GM23338 (cell line): Measurements from ENCODE around the gene UNC5A. TPM values are rescaled to one million over a fixed set of nuclear protein-coding genes. Genes with fewer than 3 reads are reported as not detected.

Source experiments
- ATAC-seq: fragments of 200-7000 bp; cut with Tn5 transposase; 3 replicates; pipeline ENCODE4 v1.9.1; 2020
- DNase-seq: peaks from one replicate; pipeline ENCODE4 v3.0.0-alpha.2; 2015; ENCODE audit warnings: low spot score
- H2AFZ ChIP-seq: fragments of 200-600 bp; sonication (generic); 2 replicates; pipeline ENCODE4 v1.8.0; 2016; ENCODE audit warnings: antibody characterized with exemption, mild to moderate bottlenecking, moderate library complexity
- H3F3A ChIP-seq: fragments of 200-600 bp; sonication (generic); replicated peaks from 2 replicates; pipeline ENCODE4 v1.8.0; 2017; ENCODE audit warnings: antibody characterized with exemption, mixed run types, low read depth
- H3K27ac ChIP-seq: fragments of 200-600 bp; sonication (generic); 2 replicates; pipeline ENCODE4 v1.6.1; 2016; ENCODE audit warnings: low read depth
- H3K27me3 ChIP-seq: fragments of 200-600 bp; sonication (generic); 2 replicates; pipeline ENCODE4 v1.8.0; 2016; ENCODE audit warnings: mild to moderate bottlenecking, mixed run types, moderate library complexity; ENCODE audit not compliant: insufficient read depth
- H3K36me3 ChIP-seq: fragments of 200-600 bp; sonication (generic); 2 replicates; pipeline ENCODE4 v1.8.0; 2016; ENCODE audit warnings: mild to moderate bottlenecking; ENCODE audit not compliant: insufficient read depth
- H3K4me1 ChIP-seq: fragments of 200-600 bp; sonication (generic); 2 replicates; pipeline ENCODE4 v1.8.0; 2016; ENCODE audit warnings: mild to moderate bottlenecking, moderate library complexity; ENCODE audit not compliant: insufficient read depth
- H3K4me2 ChIP-seq: fragments of 200-600 bp; sonication (generic); 2 replicates; pipeline ENCODE4 v1.7.1; 2017; ENCODE audit warnings: mixed run types
- H3K4me3 ChIP-seq: fragments of 200-600 bp; sonication (generic); 2 replicates; pipeline ENCODE4 v1.6.1; 2016; ENCODE audit warnings: mixed run types
- H3K79me2 ChIP-seq: fragments of 200-600 bp; sonication (generic); replicated peaks from 2 replicates; pipeline ENCODE4 v1.8.0; 2017; ENCODE audit warnings: mild to moderate bottlenecking; ENCODE audit not compliant: insufficient read depth
- H3K9me2 ChIP-seq: fragments of 200-600 bp; sonication (generic); 2 replicates; pipeline ENCODE4 v1.8.0; 2017; ENCODE audit not compliant: insufficient read depth
- H4K20me1 ChIP-seq: fragments of 200-600 bp; sonication (generic); replicated peaks from 2 replicates; pipeline ENCODE4 v1.8.0; 2017; ENCODE audit warnings: mild to moderate bottlenecking; ENCODE audit not compliant: insufficient read depth
- H3K27ac Mint-ChIP-seq: 2 replicates; pipeline ENCODE4 v1.8.0; 2020; ENCODE audit warnings: inconsistent platforms, mild to moderate bottlenecking, moderate library complexity, mixed read lengths
- H3K27me3 Mint-ChIP-seq: 3 replicates; pipeline ENCODE4 v1.8.0; 2022; ENCODE audit warnings: low read depth, mild to moderate bottlenecking, moderate library complexity, mixed read lengths, inconsistent platforms; ENCODE audit not compliant: insufficient read depth, poor library complexity
- H3K36me3 Mint-ChIP-seq: 3 replicates; pipeline ENCODE4 v1.8.0; 2021; ENCODE audit warnings: low read depth, mild to moderate bottlenecking, inconsistent platforms, moderate library complexity, mixed read lengths
- H3K4me1 Mint-ChIP-seq: 3 replicates; pipeline ENCODE4 v1.8.0; 2020; ENCODE audit warnings: mild to moderate bottlenecking, inconsistent platforms, mixed read lengths
- H3K4me3 Mint-ChIP-seq: 3 replicates; pipeline ENCODE4 v1.8.0; 2021; ENCODE audit warnings: moderate library complexity, mild to moderate bottlenecking, inconsistent platforms, mixed read lengths
- H3K9me3 Mint-ChIP-seq: 3 replicates; pipeline ENCODE4 v1.8.0; 2020; ENCODE audit warnings: moderate library complexity, mild to moderate bottlenecking, inconsistent platforms, mixed read lengths
- CREB1 ChIP-seq: fragments of 250-450 bp; sonication (Bioruptor Pico); IDR thresholded peaks from 2 replicates; pipeline ENCODE4 v1.5.0; 2020; ENCODE audit warnings: low read depth, mild to moderate bottlenecking, moderate library complexity
- CTCF ChIP-seq, 2 experiments: fragments of 200-600 bp in 1 of 2; sonication (generic) in 1 of 2; conservative IDR thresholded peaks; 2 replicates each; pipeline versions ENCODE4 v1.5.1 to v1.6.1; 2016 to 2017; ENCODE audit warnings: antibody characterized with exemption in 2 of 2, low read depth in 2 of 2, mild to moderate bottlenecking in 2 of 2, moderate library complexity in 1 of 2
- EZH2 ChIP-seq: fragments of 200-600 bp; sonication (generic); IDR thresholded peaks from one replicate; pipeline ENCODE4 v1.8.0; 2017; ENCODE audit warnings: antibody characterized with exemption, mild to moderate bottlenecking, low read depth; ENCODE audit not compliant: unreplicated experiment
- EZH2phosphoT487 ChIP-seq: fragments of 200-600 bp; sonication (generic); IDR thresholded peaks from one replicate; pipeline ENCODE4 v1.8.1; 2018; ENCODE audit warnings: antibody characterized with exemption; ENCODE audit not compliant: unreplicated experiment
- JUNB ChIP-seq: IDR thresholded peaks from one replicate; pipeline ENCODE4 v1.6.1; 2016; ENCODE audit warnings: antibody characterized with exemption; ENCODE audit not compliant: unreplicated experiment
- NANOG ChIP-seq: IDR thresholded peaks from 2 replicates; pipeline ENCODE4 v1.6.1; 2016; ENCODE audit warnings: antibody characterized with exemption, borderline replicate concordance
- POLR2AphosphoS5 ChIP-seq: IDR thresholded peaks from 2 replicates; pipeline ENCODE4 v1.6.1; 2016; ENCODE audit warnings: antibody characterized with exemption, low read depth
- STAT1 ChIP-seq: IDR thresholded peaks from one replicate; pipeline ENCODE4 v1.6.1; 2016; ENCODE audit warnings: antibody characterized with exemption; ENCODE audit not compliant: unreplicated experiment
- ZNF114 ChIP-seq: fragments of 250-450 bp; sonication (Bioruptor Pico); IDR thresholded peaks from 2 replicates; pipeline ENCODE4 v1.5.0; 2020; ENCODE audit warnings: mild to moderate bottlenecking, moderate library complexity
- ZNF331 ChIP-seq: fragments of 250-450 bp; sonication (Bioruptor Pico); IDR thresholded peaks from 2 replicates; pipeline ENCODE4 v1.5.0; 2020; ENCODE audit warnings: low read depth, mild to moderate bottlenecking, moderate library complexity
- polyA plus RNA-seq: library from polyadenylated mRNA; unstranded; fragments of >200 nt; fragmentation: Nextera tagmentation; extraction: Ambion mirVana; gene quantifications from 2 replicates; pipeline ENCODE4 v1.2.1, GENCODE V29; 2016
- total RNA-seq: library from RNA; depleted of rRNA; stranded (reverse); fragments of >200 nt; shearing (Covaris generic); gene quantifications from 2 replicates; pipeline ENCODE4 v1.2.3, GENCODE V29; 2014

Gene UNC5A
- total and polyA plus RNA-seq, 2 experiments from 2014 or later: 0.92 to 3.9 TPM

- Histone ChIP-seq H4K20me1 (no peaks in the 10 kb centered on the region), H3K9me2 (no peaks in the 10 kb centered on the region), H3K79me2 (no peaks in the 10 kb centered on the region), H3K27me3 (no peaks in the 10 kb centered on the region), H3K4me3 (no peak overlapping the region), H3K4me2 (no peak overlapping the region), H3F3A (no peaks in the 10 kb centered on the region), H3K27ac (no peak overlapping the region), H3K4me1 (no peaks in the 10 kb centered on the region), H2AFZ (no peak overlapping the region), H3K36me3 (no peaks in the 10 kb centered on the region)
- Mint-ChIP-seq H3K27me3 (peaks cover 12% of the 10 kb centered on the region), H3K36me3 (no peaks in the 10 kb centered on the region), H3K9me3 (no peaks in the 10 kb centered on the region; the same call in 2 of the 3 replicates), H3K4me3 (no peak overlapping the region), H3K4me1 (peaks cover 6% of the 10 kb centered on the region; the same call in 2 of the 3 replicates), H3K27ac (no peak overlapping the region; the same call in 1 of the 2 replicates)
- TF ChIP-seq CTCF (conservative IDR thresholded peaks at IDR 0.05; ENCODE audit: low read depth in 2 of 2) (no peak), EZH2 (no peak), STAT1 (no peak), ZNF331 (no peak), CREB1 (CRISPR knock-in tag) (no peak), ZNF114 (CRISPR knock-in tag) (no peak), JUNB (no peak), POLR2AphosphoS5 (no peak), EZH2phosphoT487 (no peak)
- no peak for ATAC-seq
- DNase-seq: no peak
Observed at GRCh38 chr5:176875014-176875550, 64.7 kb downstream of the UNC5A start.

- TF ChIP-seq POLR2AphosphoS5 (no peak), STAT1 (no peak), ZNF114 (CRISPR knock-in tag) (no peak), NANOG (no peak)
- no peaks in the 10 kb centered on the region for H4K20me1 ChIP-seq
- Mint-ChIP-seq H3K36me3 (no peaks in the 10 kb centered on the region), H3K27ac (no peak overlapping the region), H3K27me3 (peaks cover 14% of the 10 kb centered on the region), H3K4me1 (peaks cover 6% of the 10 kb centered on the region; the same call in 2 of the 3 replicates), H3K9me3 (no peaks in the 10 kb centered on the region; the same call in 2 of the 3 replicates), H3K4me3 (no peak overlapping the region)
- H3K4me2 ChIP-seq: no peak overlapping the region
- no peaks in the 10 kb centered on the region for H3K36me3 ChIP-seq
- H3K4me3 ChIP-seq: no peak overlapping the region
- DNase-seq (no peak), ATAC-seq (no peak)
- H3K27ac ChIP-seq: no peak overlapping the region
- no peaks in the 10 kb centered on the region for H3K4me1 ChIP-seq
- no peaks in the 10 kb centered on the region for H3K79me2 ChIP-seq
- no peaks in the 10 kb centered on the region for H3K27me3 ChIP-seq
- no peaks in the 10 kb centered on the region for H3K9me2 ChIP-seq
- no peaks in the 10 kb centered on the region for H3F3A ChIP-seq
- no peak overlapping the region for H2AFZ ChIP-seq
Observed at GRCh38 chr5:176875783-176876505, 65.6 kb downstream of the UNC5A start.
